ENCODE measurements around the gene PTPN14.

- TF ChIP-seq CTCF (conservative IDR thresholded peaks at IDR 0.05; ENCODE audit: low read length) (no peak), EZH2phosphoT487 (IDR thresholded peaks at IDR 0.05; ENCODE audit: borderline replicate concordance) (no peak)
Measured at GRCh38 chr1:214438530-214438929, 112.9 kb downstream of the PTPN14 start.
